A673 (cell line): Measurements from ENCODE around the gene SEC22A. TPM values are rescaled to one million over a fixed set of nuclear protein-coding genes. Genes with fewer than 3 reads are reported as not detected.
"Not testable (repeated sequence)": the region's sequence is repeated elsewhere in the genome, so short reads cannot be mapped to it uniquely, and the experiment has no call there.

Source experiments
- BruUV-seq: library from RNA; stranded (reverse); fragments of 400-500 nt; replicated peaks from 2 replicates; lab custom pipeline; 2021; lab: Mats Ljungman, UMichigan
- CTCF ChIA-PET: fragments of 300-600 bp; sonication (Branson Sonifier 250); formaldehyde crosslinking; loops from one replicate; lab custom pipeline; 2022; ENCODE audit warnings: antibody characterized with exemption; lab: Charles Lee
- POLR2A ChIA-PET: fragments of 300-600 bp; sonication (Branson Sonifier 250); formaldehyde crosslinking; loops from one replicate; lab custom pipeline; 2022; ENCODE audit warnings: antibody characterized with exemption; ENCODE audit not compliant: low non-redundant PET; lab: Charles Lee
- DNase-seq: peaks from one replicate; pipeline ENCODE4 v3.0.0-alpha.2; 2015; ENCODE audit warnings: low spot score
- H3K27ac ChIP-seq: fragments of 200-600 bp; sonication (generic); 2 replicates; pipeline ENCODE4 v1.5.1; 2016; ENCODE audit warnings: mixed run types, low read depth, mild to moderate bottlenecking, mixed read lengths, antibody characterized with exemption, low read length; ENCODE audit not compliant: poor library complexity, severe bottlenecking
- H3K27me3 ChIP-seq: fragments of 200-600 bp; sonication (generic); replicated peaks from 2 replicates; pipeline ENCODE4 v1.6.1; 2017; ENCODE audit warnings: mixed run types, low read depth, mild to moderate bottlenecking, mixed read lengths, antibody characterized with exemption, low read length; ENCODE audit not compliant: insufficient read depth, poor library complexity
- H3K36me3 ChIP-seq: fragments of 200-600 bp; sonication (generic); 2 replicates; pipeline ENCODE4 v1.6.1; 2016; ENCODE audit warnings: mixed run types, mild to moderate bottlenecking, mixed read lengths, antibody characterized with exemption, low read length; ENCODE audit not compliant: insufficient read depth, poor library complexity, severe bottlenecking
- H3K4me1 ChIP-seq: fragments of 200-600 bp; sonication (generic); 2 replicates; pipeline ENCODE4 v1.6.1; 2017; ENCODE audit warnings: mixed run types, mild to moderate bottlenecking, mixed read lengths, antibody characterized with exemption, low read length; ENCODE audit not compliant: insufficient read depth, poor library complexity, severe bottlenecking
- H3K4me3 ChIP-seq: fragments of 200-600 bp; sonication (generic); 2 replicates; pipeline ENCODE4 v1.5.1; 2016; ENCODE audit warnings: low read depth, mixed run types, mild to moderate bottlenecking, mixed read lengths, low read length; ENCODE audit not compliant: poor library complexity, severe bottlenecking
- H3K9me3 ChIP-seq: fragments of 200-600 bp; sonication (generic); 2 replicates; pipeline ENCODE4 v1.6.1; 2016; ENCODE audit warnings: mixed run types, low read depth, mild to moderate bottlenecking, mixed read lengths, antibody characterized with exemption, low read length; ENCODE audit not compliant: poor library complexity, severe bottlenecking
- CTCF ChIP-seq: fragments of 300-800, 200-600 bp; sonication (generic); conservative IDR thresholded peaks from 2 replicates; pipeline ENCODE4 v1.5.1; 2017; ENCODE audit warnings: low read depth, mild to moderate bottlenecking, antibody characterized with exemption, low read length, moderate library complexity, mixed read lengths
- EZH2 ChIP-seq: fragments of 200-600 bp; sonication (generic); IDR thresholded peaks from 2 replicates; pipeline ENCODE4 v1.6.1; 2017; ENCODE audit warnings: borderline replicate concordance, low read depth, mild to moderate bottlenecking, mixed read lengths, antibody characterized with exemption, low read length; ENCODE audit not compliant: poor library complexity, severe bottlenecking
- intact Hi-C: fragments of 100-400 bp; cut with micrococcal nuclease; formaldehyde crosslinking; loops from one replicate; pipeline ENCODE4 v1.10.0; 2022; ENCODE audit not compliant: unreplicated experiment
- total RNA-seq: library from RNA; stranded (reverse); gene quantifications from 2 replicates; pipeline ENCODE4 v1.2.3, GENCODE V29; 2021

The SEC22A gene
- total RNA-seq, 1 experiment from 2014 or later, result 21.6 TPM

DNA sequence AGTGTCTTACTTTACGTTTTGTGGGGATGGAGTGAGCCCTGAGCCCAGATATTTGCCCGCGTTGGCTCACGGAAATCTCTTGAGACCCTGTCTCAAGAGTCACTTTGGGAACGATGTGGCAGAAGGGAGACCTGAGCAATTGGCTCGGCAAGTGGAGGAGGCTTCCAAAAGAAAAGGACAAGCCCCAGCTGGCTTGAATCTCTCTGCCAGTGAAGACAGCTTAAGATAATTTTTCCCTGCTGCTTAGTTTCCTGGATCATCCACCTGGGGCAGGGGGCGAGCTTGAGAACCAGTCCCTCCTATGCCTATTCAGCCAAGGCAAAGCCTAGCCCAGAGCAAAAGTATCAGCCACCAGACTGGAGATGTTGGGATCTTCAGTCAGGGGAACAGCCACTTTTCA, 708 bp downstream of the SEC22A start:
- peak; percentile 15 for DNase-seq
- CTCF ChIA-PET, result no interaction called here
- BruUV-seq, result no TSS peak
- intact Hi-C loops, result no loop called here
- Histone ChIP-seq H3K27me3 (no peaks in the 10 kb centered on the region), H3K36me3 (no peaks in the 10 kb centered on the region), H3K27ac (peak overlapping the region; percentile 53), H3K9me3 (no peaks in the 10 kb centered on the region), H3K4me1 (peaks cover 7% of the 10 kb centered on the region), H3K4me3 (peak overlapping the region; percentile 73)
- POLR2A ChIA-PET, result no interaction called here
- TF ChIP-seq CTCF, result no peak
- TF ChIP-seq EZH2, result no peak

DNA sequence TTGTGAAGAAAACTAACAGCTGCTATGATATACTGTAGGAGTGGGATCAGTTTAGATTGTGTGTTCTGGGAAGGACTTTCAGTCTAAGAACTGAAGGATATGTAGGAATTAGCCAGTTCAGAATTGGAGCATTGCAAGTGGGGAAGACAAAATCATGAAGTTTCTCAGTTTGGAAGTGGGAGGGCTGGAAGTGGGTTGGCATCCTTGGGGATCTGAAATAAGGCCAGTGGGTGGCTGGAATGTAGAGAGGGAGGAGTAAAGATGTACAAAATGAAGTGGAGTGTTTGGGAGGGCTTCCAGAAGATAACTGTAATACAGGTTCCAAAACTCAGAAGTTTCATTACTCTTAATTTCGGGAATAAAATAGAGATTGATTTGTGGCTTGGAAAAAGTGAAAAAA, 17.2 kb downstream of the SEC22A start:
- Histone ChIP-seq H3K27ac (no peak overlapping the region), H3K36me3 (no peaks in the 10 kb centered on the region), H3K4me3 (no peak overlapping the region), H3K27me3 (no peaks in the 10 kb centered on the region), H3K4me1 (no peaks in the 10 kb centered on the region), H3K9me3 (no peaks in the 10 kb centered on the region)
- TF ChIP-seq CTCF (no peak), EZH2 (no peak)
- POLR2A ChIA-PET, result no interaction called here
- no TSS peak for BruUV-seq
- DNase-seq, result no peak
- CTCF ChIA-PET, result no interaction called here
- intact Hi-C loops, result no loop called here

DNA sequence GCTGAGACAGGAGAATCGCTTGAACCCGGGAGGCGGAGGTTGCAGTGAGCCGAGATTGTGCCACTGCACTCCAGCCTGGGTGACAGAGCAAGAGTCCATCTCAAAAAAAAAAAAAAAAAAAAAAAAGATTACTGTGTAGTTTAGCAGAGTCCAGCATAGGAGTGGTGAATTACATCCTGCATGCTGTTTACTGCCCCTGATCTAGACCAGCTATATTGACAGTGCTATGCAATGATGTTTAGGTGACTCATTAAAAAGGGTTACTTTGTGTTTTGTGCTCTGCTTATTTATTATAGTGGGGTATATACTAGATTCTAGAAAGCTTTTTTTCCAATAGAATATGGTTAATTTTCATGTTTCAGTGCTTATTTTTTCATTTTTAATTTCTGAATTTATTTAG, 19.6 kb downstream of the SEC22A start:
- H3K27me3 ChIP-seq, H3K9me3 ChIP-seq, H3K27ac ChIP-seq, POLR2A ChIA-PET, CTCF ChIA-PET, H3K4me3 ChIP-seq, BruUV-seq, intact Hi-C loops, H3K36me3 ChIP-seq, H3K4me1 ChIP-seq, DNase-seq: not testable (repeated sequence)

- POLR2A ChIA-PET, result interaction anchor here (0.7 kb wide), 1 partner anchor 172 kb away, joined by 3 read pairs; no protein-coding TSS in a partner anchor
- intact Hi-C loops, result no loop called here
- BruUV-seq, result no TSS peak
- DNase-seq, result no peak
- Histone ChIP-seq H3K36me3 (peaks cover 11% of the 10 kb centered on the region), H3K4me3 (no peak overlapping the region), H3K4me1 (no peaks in the 10 kb centered on the region), H3K27ac (no peak overlapping the region), H3K9me3 (peaks cover 21% of the 10 kb centered on the region), H3K27me3 (no peaks in the 10 kb centered on the region)
- CTCF ChIA-PET, result no interaction called here
- TF ChIP-seq CTCF, result no peak
- no peak for TF ChIP-seq EZH2
Observed at GRCh38 chr3:123225016-123225415, 23.3 kb downstream of the SEC22A start.
